ENCODE data around the gene TMEM207. TPM values are rescaled to one million over a fixed set of nuclear protein-coding genes. Genes with fewer than 3 reads are reported as not detected.
"Not testable (repeated sequence)": the region's sequence is repeated elsewhere in the genome, so short reads cannot be mapped to it uniquely, and the experiment has no call there.

The TMEM207 gene
- total RNA-seq, 1 donor from 2014 or later: not detected

DNA sequence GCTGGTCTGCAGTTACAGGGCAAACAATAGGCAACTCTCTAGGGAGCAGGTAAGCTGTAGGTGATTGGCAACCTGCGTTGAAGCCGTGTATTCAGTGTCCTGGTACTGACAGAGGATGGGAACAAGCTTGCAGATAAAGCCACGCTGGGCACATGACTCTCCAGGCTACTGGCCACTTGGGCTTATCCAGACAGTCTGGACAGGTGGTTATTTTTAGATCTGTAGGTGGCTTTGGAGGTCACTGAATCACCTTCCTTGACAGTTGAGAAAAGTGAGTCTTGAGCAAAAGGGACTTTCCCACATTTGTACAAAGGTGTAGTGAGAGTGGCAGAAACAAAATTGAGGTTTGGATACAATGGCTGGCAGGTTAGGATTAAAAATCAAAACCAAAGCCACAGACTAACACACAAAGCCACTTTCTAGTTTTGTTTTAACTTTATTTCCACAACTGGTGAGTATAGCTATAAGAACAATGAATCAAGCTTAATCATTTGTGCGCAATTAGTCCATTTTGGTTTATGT lies 41.9 kb upstream of the TMEM207 start:
- intact Hi-C loops (cut with micrococcal nuclease): no loop called here
- POLR2A ChIA-PET: no interaction called here
- no peaks in the 10 kb centered on the region for H3K36me3 Mint-ChIP-seq (ENCODE audit: low read depth)
- TF ChIP-seq, protein P1, sequence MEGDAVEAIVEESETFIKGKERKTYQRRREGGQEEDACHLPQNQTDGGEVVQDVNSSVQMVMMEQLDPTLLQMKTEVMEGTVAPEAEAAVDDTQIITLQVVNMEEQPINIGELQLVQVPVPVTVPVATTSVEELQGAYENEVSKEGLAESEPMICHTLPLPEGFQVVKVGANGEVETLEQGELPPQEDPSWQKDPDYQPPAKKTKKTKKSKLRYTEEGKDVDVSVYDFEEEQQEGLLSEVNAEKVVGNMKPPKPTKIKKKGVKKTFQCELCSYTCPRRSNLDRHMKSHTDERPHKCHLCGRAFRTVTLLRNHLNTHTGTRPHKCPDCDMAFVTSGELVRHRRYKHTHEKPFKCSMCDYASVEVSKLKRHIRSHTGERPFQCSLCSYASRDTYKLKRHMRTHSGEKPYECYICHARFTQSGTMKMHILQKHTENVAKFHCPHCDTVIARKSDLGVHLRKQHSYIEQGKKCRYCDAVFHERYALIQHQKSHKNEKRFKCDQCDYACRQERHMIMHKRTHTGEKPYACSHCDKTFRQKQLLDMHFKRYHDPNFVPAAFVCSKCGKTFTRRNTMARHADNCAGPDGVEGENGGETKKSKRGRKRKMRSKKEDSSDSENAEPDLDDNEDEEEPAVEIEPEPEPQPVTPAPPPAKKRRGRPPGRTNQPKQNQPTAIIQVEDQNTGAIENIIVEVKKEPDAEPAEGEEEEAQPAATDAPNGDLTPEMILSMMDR (IDR thresholded peaks at IDR 0.05): no peak
- no peak for DNase-seq
- peaks cover 3% of the 10 kb centered on the region for H3K4me1 Mint-ChIP-seq
- no peak for ATAC-seq (ENCODE audit: low read depth)
- H3K9me3 Mint-ChIP-seq: no peaks in the 10 kb centered on the region
- peaks cover 30% of the 10 kb centered on the region for H3K27me3 Mint-ChIP-seq
- H3K4me3 Mint-ChIP-seq: no peak overlapping the region
- no peak overlapping the region for H3K27ac Mint-ChIP-seq
- CTCF ChIA-PET: no interaction called here

DNA sequence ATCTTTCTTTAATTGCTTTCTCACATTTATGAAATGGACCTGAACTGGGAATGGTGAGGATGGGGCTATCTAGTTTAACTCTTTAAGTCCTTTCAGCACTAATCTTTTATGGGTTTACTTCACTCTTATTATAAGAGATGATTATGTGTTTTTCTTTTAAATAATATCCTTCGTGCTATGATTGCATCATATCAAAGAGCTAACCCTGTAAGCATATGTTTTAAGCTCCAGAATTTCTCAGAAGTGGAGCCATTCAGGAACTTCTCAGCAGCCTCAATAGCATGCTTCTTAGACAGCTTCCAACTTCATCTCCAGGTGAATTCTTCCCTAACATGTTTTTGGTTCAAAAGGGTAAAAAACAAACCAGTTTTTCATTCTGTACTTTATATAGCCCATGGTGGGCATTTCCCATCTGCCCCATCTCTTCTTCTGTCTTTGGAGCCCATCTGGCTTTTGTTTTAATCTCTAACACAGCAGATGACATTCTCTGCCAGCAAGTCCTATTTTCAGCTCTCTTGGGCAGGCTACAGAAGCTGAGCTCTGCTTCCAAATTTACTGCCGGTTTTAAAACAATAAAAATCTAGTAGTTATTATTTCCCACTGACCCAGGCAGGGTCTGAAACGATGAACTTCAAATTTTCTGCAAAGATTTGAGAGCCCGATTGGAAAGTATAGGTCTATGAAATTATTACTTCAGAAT lies 37.4 kb upstream of the TMEM207 start:
- CTCF ChIA-PET: no interaction called here
- ATAC-seq (ENCODE audit: low read depth): no peak
- no peak overlapping the region for H3K27ac Mint-ChIP-seq
- H3K27me3 Mint-ChIP-seq: peaks cover 31% of the 10 kb centered on the region
- no peaks in the 10 kb centered on the region for H3K36me3 Mint-ChIP-seq (ENCODE audit: low read depth)
- no peak for DNase-seq
- TF ChIP-seq, protein P1 (IDR thresholded peaks at IDR 0.05): no peak
- POLR2A ChIA-PET: no interaction called here
- intact Hi-C loops (cut with micrococcal nuclease): no loop called here
- no peak overlapping the region for H3K4me3 Mint-ChIP-seq
- H3K9me3 Mint-ChIP-seq: no peaks in the 10 kb centered on the region
- H3K4me1 Mint-ChIP-seq: no peaks in the 10 kb centered on the region

DNA sequence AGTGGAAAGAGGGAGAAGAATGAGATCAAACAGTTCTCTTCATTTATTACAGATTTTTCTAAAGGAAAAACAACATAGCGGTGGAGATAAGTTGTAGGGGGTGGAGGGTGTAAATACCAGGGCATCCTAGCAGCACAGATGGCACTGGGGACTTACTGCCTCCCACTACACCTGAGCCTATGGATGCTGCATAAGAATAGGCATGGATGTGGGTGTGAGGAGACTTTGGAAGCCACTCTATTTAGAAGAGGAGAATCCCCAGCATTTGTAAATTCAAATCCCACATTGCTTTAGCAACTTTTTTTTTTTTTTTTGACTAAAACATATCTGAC lies 36.8 kb upstream of the TMEM207 start:
- Mint-ChIP-seq H3K4me1 (no peaks in the 10 kb centered on the region), H3K27me3 (peaks cover 31% of the 10 kb centered on the region), H3K36me3 (ENCODE audit: low read depth) (no peaks in the 10 kb centered on the region), H3K27ac (no peak overlapping the region), H3K9me3 (no peaks in the 10 kb centered on the region), H3K4me3 (no peak overlapping the region)
- intact Hi-C loops (cut with micrococcal nuclease): no loop called here
- no peak for ATAC-seq (ENCODE audit: low read depth)
- TF ChIP-seq, protein P1 (IDR thresholded peaks at IDR 0.05): no peak
- ChIA-PET POLR2A (no interaction called here), CTCF (no interaction called here)
- DNase-seq: no peak

DNA sequence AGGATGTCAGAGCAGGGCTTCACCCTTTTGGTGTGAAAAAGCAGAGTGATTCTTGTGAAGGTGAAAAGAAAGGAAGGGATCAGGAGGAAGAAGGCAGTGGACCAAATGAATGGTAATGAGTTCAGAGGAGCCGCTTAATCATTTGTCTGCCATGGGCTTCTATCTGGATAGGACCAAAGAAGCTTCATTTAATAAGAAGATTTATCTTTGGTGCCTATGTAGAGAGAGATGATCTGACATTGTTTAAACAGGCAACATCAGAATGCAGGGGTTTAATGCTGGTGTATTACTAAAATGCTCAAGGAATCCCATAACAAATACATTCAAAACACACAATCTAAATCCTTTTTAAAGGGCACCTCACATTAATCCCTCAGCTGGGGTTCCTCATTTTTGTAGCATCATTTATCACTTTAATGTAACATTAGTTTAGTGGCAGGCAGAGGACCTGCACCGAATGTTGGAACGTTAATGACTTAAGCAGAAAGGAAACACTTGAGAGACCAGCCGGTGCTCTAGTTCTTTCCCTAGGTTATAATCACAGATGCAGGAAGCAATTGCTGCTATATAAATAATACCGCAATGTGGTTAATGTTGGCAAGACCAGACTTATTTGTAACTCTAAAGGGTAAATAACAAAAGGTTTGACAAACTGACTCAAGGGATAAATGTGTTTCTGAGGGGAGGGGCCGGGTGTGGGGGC lies 36.3 kb upstream of the TMEM207 start:
- Mint-ChIP-seq H3K27me3 (peaks cover 27% of the 10 kb centered on the region), H3K9me3 (no peaks in the 10 kb centered on the region), H3K36me3 (ENCODE audit: low read depth) (no peaks in the 10 kb centered on the region), H3K4me1 (no peaks in the 10 kb centered on the region), H3K27ac (no peak overlapping the region), H3K4me3 (no peak overlapping the region)
- intact Hi-C loops (cut with micrococcal nuclease): no loop called here
- POLR2A ChIA-PET: no interaction called here
- TF ChIP-seq, protein P1 (IDR thresholded peaks at IDR 0.05): no peak
- DNase-seq: no peak
- CTCF ChIA-PET: no interaction called here
- ATAC-seq (ENCODE audit: low read depth): no peak

DNA sequence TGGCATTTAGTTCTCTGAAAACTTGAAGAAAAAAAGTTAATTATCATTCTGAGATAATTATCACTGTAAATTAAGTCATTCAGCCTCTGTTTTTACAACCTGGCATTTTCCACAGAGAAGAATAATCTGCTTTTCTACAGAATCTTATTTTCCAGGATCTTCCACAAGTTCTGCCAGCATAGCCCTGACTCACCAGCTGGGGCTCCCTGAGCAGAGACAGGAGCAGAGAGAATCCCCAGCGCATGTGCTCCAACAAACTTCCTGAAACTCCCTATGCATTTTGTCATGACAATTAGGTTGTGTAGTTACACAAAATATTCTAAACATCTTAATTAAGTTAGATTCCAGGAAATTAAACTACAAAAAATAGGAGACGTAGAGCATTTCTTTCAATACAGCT lies 32.1 kb upstream of the TMEM207 start:
- POLR2A ChIA-PET: no interaction called here
- no peaks in the 10 kb centered on the region for H3K4me1 Mint-ChIP-seq
- ATAC-seq (ENCODE audit: low read depth): no peak
- peaks cover 9% of the 10 kb centered on the region for H3K27me3 Mint-ChIP-seq
- H3K27ac Mint-ChIP-seq: no peak overlapping the region
- H3K9me3 Mint-ChIP-seq: no peaks in the 10 kb centered on the region
- intact Hi-C loops (cut with micrococcal nuclease): no loop called here
- no peak for DNase-seq
- no peaks in the 10 kb centered on the region for H3K36me3 Mint-ChIP-seq (ENCODE audit: low read depth)
- TF ChIP-seq, protein P1 (IDR thresholded peaks at IDR 0.05): no peak
- CTCF ChIA-PET: no interaction called here
- no peak overlapping the region for H3K4me3 Mint-ChIP-seq

DNA sequence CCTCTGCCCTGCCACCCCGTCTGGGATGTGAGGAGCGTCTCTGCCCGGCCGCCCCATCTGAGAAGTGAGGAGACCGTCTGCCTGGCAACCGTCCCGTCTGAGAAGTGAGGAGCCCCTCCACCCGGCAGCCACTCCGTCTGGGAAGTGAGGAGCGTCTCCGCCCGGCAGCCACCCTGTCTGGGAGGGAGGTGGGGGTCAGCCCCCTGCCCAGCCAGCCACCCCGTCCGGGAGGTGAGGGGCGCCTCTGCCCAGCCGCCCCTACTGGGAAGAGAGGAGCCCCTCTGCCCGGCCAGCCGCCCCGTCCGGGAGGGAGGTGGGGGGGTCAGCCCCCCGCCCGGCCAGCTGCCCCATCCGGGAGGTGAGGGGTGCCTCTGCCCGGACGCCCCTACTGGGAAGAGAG lies 23.6 kb upstream of the TMEM207 start:
- H3K4me3 Mint-ChIP-seq; DNase-seq; H3K4me1 Mint-ChIP-seq; ATAC-seq (ENCODE audit: low read depth); H3K27me3 Mint-ChIP-seq; H3K36me3 Mint-ChIP-seq (ENCODE audit: low read depth); intact Hi-C loops (cut with micrococcal nuclease); POLR2A ChIA-PET; H3K9me3 Mint-ChIP-seq; CTCF ChIA-PET; H3K27ac Mint-ChIP-seq: not testable (repeated sequence)
